Endodermal cell (in vitro differentiated cells): ENCODE measurements around the gene HDAC4. TPM values are rescaled to one million over a fixed set of nuclear protein-coding genes. Genes with fewer than 3 reads are reported as not detected.
A peak's percentile ranks its signal among the peaks of the same experiment; 100 is the strongest.

ENCODE experiments used
- DNase-seq: peaks from one replicate; pipeline ENCODE4 v3.0.0-alpha.2; 2017
- H3K27ac ChIP-seq: 2 replicates; pipeline ENCODE4 v1.5.1; 2013; ENCODE audit warnings: mild to moderate bottlenecking, low read depth, low read length, moderate library complexity
- H3K27me3 ChIP-seq: 2 replicates; pipeline ENCODE4 v1.6.1; 2013; ENCODE audit warnings: mild to moderate bottlenecking, low read length, moderate library complexity; ENCODE audit not compliant: insufficient read depth, control insufficient read depth, poor library complexity, severe bottlenecking
- H3K36me3 ChIP-seq: 2 replicates; pipeline ENCODE4 v1.7.0; 2013; ENCODE audit warnings: mild to moderate bottlenecking, low read length, moderate library complexity; ENCODE audit not compliant: control insufficient read depth, insufficient read depth
- H3K4me1 ChIP-seq: one replicate; pipeline ENCODE4 v1.7.0; 2013; ENCODE audit warnings: low read length; ENCODE audit not compliant: control insufficient read depth, insufficient read depth
- H3K4me3 ChIP-seq: 2 replicates; pipeline ENCODE4 v1.5.1; 2013; ENCODE audit warnings: mild to moderate bottlenecking, low read length, moderate library complexity
- H3K9ac ChIP-seq: 2 replicates; pipeline ENCODE4 v1.6.1; 2013; ENCODE audit warnings: mild to moderate bottlenecking, low read length, moderate library complexity; ENCODE audit not compliant: poor library complexity, severe bottlenecking; ENCODE audit errors: extremely low read depth
- H3K9me3 ChIP-seq: 2 replicates; pipeline ENCODE4 v1.6.1; 2013; ENCODE audit warnings: mild to moderate bottlenecking, low read length, moderate library complexity; ENCODE audit not compliant: control insufficient read depth
- H3K27ac Mint-ChIP-seq: 2 replicates; pipeline ENCODE4 v1.8.0; 2020; ENCODE audit warnings: mixed read lengths
- H3K27me3 Mint-ChIP-seq: 2 replicates; pipeline ENCODE4 v1.8.0; 2021; ENCODE audit warnings: mild to moderate bottlenecking, mixed read lengths; ENCODE audit not compliant: insufficient read depth
- H3K36me3 Mint-ChIP-seq: 2 replicates; pipeline ENCODE4 v1.8.0; 2020; ENCODE audit warnings: low read depth, mixed read lengths
- H3K4me1 Mint-ChIP-seq: 2 replicates; pipeline ENCODE4 v1.8.0; 2020; ENCODE audit warnings: mixed read lengths
- H3K4me3 Mint-ChIP-seq: 2 replicates; pipeline ENCODE4 v1.8.0; 2020; ENCODE audit warnings: mild to moderate bottlenecking, moderate library complexity, mixed read lengths
- H3K9me3 Mint-ChIP-seq: 2 replicates; pipeline ENCODE4 v1.8.0; 2020; ENCODE audit warnings: mild to moderate bottlenecking, mixed read lengths
- CTCF ChIP-seq: fragments of 200-600 bp; sonication (generic); conservative IDR thresholded peaks from 2 replicates; pipeline ENCODE4 v1.5.0; 2021; ENCODE audit warnings: antibody characterized with exemption, mild to moderate bottlenecking
- WGBS, 2 experiments: methylation state at CpG; one replicate each; pipeline versions ENCODE4 v1.1.5 to v1.1.7; 2013; ENCODE audit warnings: missing lambda C conversion rate in 2 of 2, mixed read lengths in 1 of 2; ENCODE audit not compliant: insufficient coverage in 1 of 2, insufficient read length in 1 of 2; 5-methylcytosine and 5-hydroxymethylcytosine counted together
- total RNA-seq, 2 donors: library from RNA; stranded (reverse); fragmentation: NEBNext Ultra II Directional in 1 of 2; extraction: Animal tissue kit (Norgen Biotek cat#: 25700) in 1 of 2; gene quantifications; 2 replicates in 1 of 2; 3 replicates in 1 of 2; pipeline ENCODE4 v1.2.1, GENCODE V29; 2021

HDAC4 gene
- total RNA-seq, 2 donors from 2014 or later: 45.7 to 51.2 TPM

DNA sequence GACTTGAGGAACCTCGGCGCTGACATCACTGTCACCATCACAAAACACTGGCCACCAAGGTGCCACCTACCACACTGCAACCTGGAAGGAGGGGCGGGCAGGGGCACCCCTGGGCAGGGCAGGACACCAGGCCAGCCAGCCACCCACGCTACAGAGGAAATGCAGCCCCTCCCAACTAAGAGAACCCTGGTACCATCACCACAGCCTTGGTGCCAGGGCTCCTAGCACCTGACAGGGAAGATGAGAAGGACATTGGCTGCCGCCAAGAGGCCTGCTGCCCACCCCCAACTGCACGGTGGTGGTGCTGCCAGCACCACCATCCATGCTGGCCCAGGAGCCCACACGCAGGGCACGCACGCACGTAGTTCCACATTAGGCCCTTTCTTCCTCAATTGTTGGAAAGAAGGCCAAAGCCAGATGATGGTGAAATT lies 88.7 kb downstream of the HDAC4 start:
- peaks cover 19% of the 10 kb centered on the region for H3K4me1 Mint-ChIP-seq
- DNase-seq: peak; percentile 20
- no peak for TF ChIP-seq CTCF
- no peak overlapping the region for H3K27ac Mint-ChIP-seq
- Histone ChIP-seq H3K4me1 (peaks cover 7% of the 10 kb centered on the region), H3K36me3 (no peaks in the 10 kb centered on the region), H3K27me3 (no peaks in the 10 kb centered on the region), H3K9me3 (peaks cover 29% of the 10 kb centered on the region), H3K9ac (no peak overlapping the region), H3K27ac (no peak overlapping the region), H3K4me3 (no peak overlapping the region)
- H3K9me3 Mint-ChIP-seq: peaks cover 21% of the 10 kb centered on the region
- no peak overlapping the region for H3K4me3 Mint-ChIP-seq
- H3K36me3 Mint-ChIP-seq: peaks cover 26% of the 10 kb centered on the region
- WGBS, 2 experiments: 94 to 98% methylated on average over 6 to 10 of the region's 10 CpGs
- H3K27me3 Mint-ChIP-seq: no peaks in the 10 kb centered on the region

DNA sequence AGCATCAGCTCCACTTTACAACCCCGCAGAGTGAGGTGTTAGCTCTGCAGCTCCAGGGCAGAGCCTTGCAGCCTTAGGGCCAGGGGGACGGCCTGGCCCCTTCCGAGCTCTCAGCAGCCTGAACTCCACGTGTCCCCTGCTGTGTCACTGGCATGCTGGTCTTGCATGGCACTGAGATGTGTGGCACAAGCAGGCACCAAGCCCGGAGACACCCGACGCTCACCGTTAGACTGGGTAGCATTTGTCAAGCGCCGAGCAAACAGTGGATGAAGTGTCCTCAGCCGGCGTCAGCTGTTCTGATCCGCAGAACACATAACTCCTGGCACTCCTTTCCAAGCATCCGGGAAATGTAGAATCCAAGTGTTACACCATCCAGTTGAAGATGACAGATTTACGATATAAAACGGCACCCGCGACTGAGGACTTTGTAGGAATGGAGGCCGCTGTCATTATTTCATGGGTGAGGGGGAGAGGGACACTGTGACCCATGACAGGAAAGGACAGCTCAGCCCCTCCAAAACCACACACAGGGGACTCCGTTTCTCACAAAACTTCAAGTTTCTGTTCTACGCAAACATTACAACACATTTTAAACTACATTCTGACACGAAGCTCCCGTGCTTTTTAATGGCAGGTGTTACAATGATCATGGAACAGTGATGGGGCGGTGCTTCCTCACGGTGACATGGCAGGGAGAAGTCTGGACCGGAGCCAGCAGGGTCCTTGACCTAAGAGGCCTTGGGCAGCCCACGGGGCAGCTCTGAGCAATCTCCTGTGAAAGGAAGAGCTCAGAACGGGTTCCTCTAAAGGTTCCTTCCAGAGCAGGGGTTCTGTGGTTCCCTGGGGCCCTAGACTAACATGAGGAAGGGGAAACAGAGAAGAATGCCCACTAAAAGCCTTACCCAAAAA lies 89.4 kb downstream of the HDAC4 start:
- 91 to 93% methylated on average over 19 to 28 of the region's 28 CpGs for WGBS, 2 experiments
- no peak overlapping the region for H3K4me3 Mint-ChIP-seq
- no peak overlapping the region for H3K27ac ChIP-seq
- no peaks in the 10 kb centered on the region for H3K27me3 ChIP-seq
- TF ChIP-seq CTCF: no peak
- no peaks in the 10 kb centered on the region for H3K36me3 ChIP-seq
- peaks cover 19% of the 10 kb centered on the region for H3K4me1 Mint-ChIP-seq
- no peak overlapping the region for H3K4me3 ChIP-seq
- peaks cover 7% of the 10 kb centered on the region for H3K4me1 ChIP-seq
- DNase-seq: peak; percentile 26
- H3K27me3 Mint-ChIP-seq: no peaks in the 10 kb centered on the region
- H3K27ac Mint-ChIP-seq: no peak overlapping the region
- peaks cover 21% of the 10 kb centered on the region for H3K36me3 Mint-ChIP-seq
- H3K9ac ChIP-seq: no peak overlapping the region
- H3K9me3 ChIP-seq: peaks cover 23% of the 10 kb centered on the region
- peaks cover 21% of the 10 kb centered on the region for H3K9me3 Mint-ChIP-seq

- no peak for TF ChIP-seq CTCF
- Histone ChIP-seq H3K27me3 (no peaks in the 10 kb centered on the region), H3K9ac (no peak overlapping the region), H3K4me1 (peaks cover 7% of the 10 kb centered on the region), H3K36me3 (no peaks in the 10 kb centered on the region), H3K9me3 (peaks cover 15% of the 10 kb centered on the region), H3K4me3 (no peak overlapping the region), H3K27ac (no peak overlapping the region)
- 91 to 94% methylated on average over 9 to 14 of the region's 14 CpGs for WGBS, 2 experiments
- peak overlapping the region; percentile 44 for H3K27ac Mint-ChIP-seq
- H3K27me3 Mint-ChIP-seq: no peaks in the 10 kb centered on the region
- H3K9me3 Mint-ChIP-seq: peaks cover 16% of the 10 kb centered on the region
- peak; percentile 20 for DNase-seq
- H3K36me3 Mint-ChIP-seq: peaks cover 16% of the 10 kb centered on the region
- H3K4me3 Mint-ChIP-seq: no peak overlapping the region
- peaks cover 19% of the 10 kb centered on the region for H3K4me1 Mint-ChIP-seq
Measured at GRCh38 chr2:239310401-239311061, 90.3 kb downstream of the HDAC4 start.
